Activated CD4-positive, alpha-beta memory T cell treated with anti-CD3 and anti-CD28 coated beads for 36 hours (primary cell): ENCODE measurements around the gene NRARP. TPM values are rescaled to one million over a fixed set of nuclear protein-coding genes. Genes with fewer than 3 reads are reported as not detected.

ENCODE experiments used
- CTCF ChIA-PET: fragments of 350-600 bp; sonication (Branson Sonifier 250); formaldehyde crosslinking; loops from one replicate; lab custom pipeline; 2021; ENCODE audit warnings: antibody characterized with exemption, inconsistent platforms; lab: Charles Lee
- POLR2A ChIA-PET: fragments of 350-600 bp; sonication (Branson Sonifier 250); formaldehyde crosslinking; loops from one replicate; lab custom pipeline; 2021; ENCODE audit warnings: antibody characterized with exemption; lab: Charles Lee
- DNase-seq: peaks from one replicate; pipeline ENCODE4 v3.0.0-alpha.2; 2020
- H3K27ac Mint-ChIP-seq: one replicate; pipeline ENCODE4 v1.8.0; 2021; ENCODE audit warnings: mixed read lengths
- H3K27me3 Mint-ChIP-seq: one replicate; pipeline ENCODE4 v1.8.0; 2021; ENCODE audit warnings: mixed read lengths
- H3K36me3 Mint-ChIP-seq: one replicate; pipeline ENCODE4 v1.8.0; 2021; ENCODE audit warnings: mixed read lengths
- H3K4me1 Mint-ChIP-seq: one replicate; pipeline ENCODE4 v1.8.0; 2021; ENCODE audit warnings: low read depth, mixed read lengths
- H3K4me3 Mint-ChIP-seq: one replicate; pipeline ENCODE4 v1.8.0; 2021; ENCODE audit warnings: mild to moderate bottlenecking, mixed read lengths
- H3K9me3 Mint-ChIP-seq: one replicate; pipeline ENCODE4 v1.8.0; 2021; ENCODE audit warnings: mixed read lengths
- intact Hi-C: fragments of 100-400 bp; cut with micrococcal nuclease; formaldehyde crosslinking; loops from one replicate; pipeline ENCODE4 v1.15.1; 2023
- total RNA-seq, 2 experiments: library from RNA; stranded (reverse); gene quantifications; one replicate each; pipeline ENCODE4 v1.2.3, GENCODE V29; 2021

Gene NRARP
- total RNA-seq, 2 experiments from 2014 or later: 0.82 to 1.1 TPM

DNA sequence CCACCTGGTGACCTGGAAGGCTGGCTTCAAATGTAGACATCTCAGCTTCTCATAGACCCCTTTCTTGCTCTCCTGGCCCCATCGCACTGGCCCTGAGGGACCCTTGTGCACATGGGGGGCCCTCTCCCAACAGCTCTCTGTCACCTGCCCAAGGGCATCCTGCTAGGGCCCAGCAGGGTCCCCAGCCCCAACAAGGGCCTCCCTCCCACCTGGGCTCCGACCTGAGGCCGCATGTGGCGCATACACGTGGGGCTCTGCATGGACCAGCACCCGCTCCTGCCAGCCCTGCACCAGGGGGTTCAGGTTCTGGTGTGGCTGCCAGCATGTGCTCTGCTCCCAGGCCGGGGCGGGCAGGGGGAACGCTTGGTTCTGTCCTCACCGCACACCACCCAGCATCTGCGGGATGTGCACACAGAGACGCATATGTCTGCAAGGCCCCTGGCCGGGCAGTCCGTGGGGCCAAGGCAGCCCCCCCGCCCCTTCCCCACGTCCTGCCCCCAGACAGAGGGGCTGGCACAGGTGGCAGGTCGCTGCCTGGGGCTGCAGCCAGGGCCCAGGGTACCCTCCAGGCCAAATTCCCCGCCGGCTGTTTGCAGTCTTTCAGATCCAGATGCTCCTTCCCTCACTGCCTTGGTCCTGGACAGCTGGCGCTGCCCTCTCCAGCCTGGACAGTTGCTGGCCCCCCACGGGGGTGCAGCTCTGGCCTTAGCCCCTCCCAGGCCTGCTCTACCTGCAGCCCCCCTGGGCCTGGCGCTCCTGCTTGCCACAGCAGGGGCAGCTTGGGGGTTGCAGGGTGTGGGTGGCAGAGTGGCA, 17.9 kb upstream of the NRARP start:
- no peak overlapping the region for H3K27ac Mint-ChIP-seq
- CTCF ChIA-PET: interaction anchor here (1.4 kb wide), 1 partner anchor 18 kb away, joined by 5 read pairs; the partner anchor contains the start of gene NRARP

DNA sequence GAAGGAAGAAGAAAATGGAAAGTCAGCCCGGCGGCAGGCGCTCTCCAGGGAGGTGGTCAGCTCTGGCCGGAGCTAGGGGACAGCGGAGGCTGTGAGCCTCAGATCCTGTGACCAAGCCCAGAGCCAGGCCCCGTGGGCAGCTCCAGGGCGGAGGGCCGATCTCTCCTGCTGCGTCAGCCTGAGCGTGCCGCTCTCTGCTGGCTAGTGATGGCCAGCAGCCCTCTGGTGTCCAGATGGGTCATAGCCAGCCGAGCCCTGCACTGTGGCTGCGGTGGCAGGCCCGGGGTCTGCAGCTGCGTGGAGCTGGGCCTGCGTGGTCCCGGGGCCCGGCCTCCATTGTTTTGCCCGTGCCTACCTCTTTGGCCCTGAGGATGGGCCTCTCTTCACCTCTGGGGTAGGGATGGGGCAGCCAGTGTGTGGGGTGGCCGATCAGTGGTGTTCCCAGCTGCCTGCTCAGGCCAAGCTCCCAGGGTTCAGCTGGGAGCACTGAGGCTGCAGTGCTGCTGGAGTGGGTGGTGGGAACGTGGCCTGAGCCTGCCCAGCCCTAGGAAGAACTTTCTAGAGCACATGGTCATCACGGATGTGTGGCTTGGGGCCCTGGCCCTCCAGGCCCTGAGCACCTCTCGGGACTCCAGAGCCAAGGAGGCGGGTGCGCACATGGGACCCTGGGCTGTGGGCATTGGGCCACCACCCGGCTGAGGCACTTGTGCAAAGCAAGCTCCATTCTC, 17.1 kb upstream of the NRARP start:
- no peak overlapping the region for H3K4me3 Mint-ChIP-seq
- POLR2A ChIA-PET: interaction anchor here (1.0 to 1.3 kb wide), 2 partner anchors 15 to 17 kb away, joined by 3 to 4 read pairs; partner anchors contain the start of gene NRARP
- intact Hi-C loops: no loop called here
- no peak overlapping the region for H3K27ac Mint-ChIP-seq
- no peaks in the 10 kb centered on the region for H3K36me3 Mint-ChIP-seq
- DNase-seq: no peak
- H3K27me3 Mint-ChIP-seq: peaks cover 7% of the 10 kb centered on the region
- H3K4me1 Mint-ChIP-seq: peaks cover 5% of the 10 kb centered on the region
- H3K9me3 Mint-ChIP-seq: no peaks in the 10 kb centered on the region
- CTCF ChIA-PET: interaction anchor here (1.7 kb wide), 1 partner anchor 17 kb away, joined by 5 read pairs; the partner anchor contains the start of gene NRARP

More for the DNA sequence above, 17.9 kb upstream of the NRARP start:
- peaks cover 5% of the 10 kb centered on the region for H3K4me1 Mint-ChIP-seq
- no peak for DNase-seq
- POLR2A ChIA-PET: interaction anchor here (1.0 to 1.3 kb wide), 2 partner anchors 16 to 18 kb away, joined by 3 to 4 read pairs; partner anchors contain the start of gene NRARP
- H3K4me3 Mint-ChIP-seq: no peak overlapping the region
- intact Hi-C loops: no loop called here
- peaks cover 11% of the 10 kb centered on the region for H3K27me3 Mint-ChIP-seq
- H3K36me3 Mint-ChIP-seq: no peaks in the 10 kb centered on the region
- no peaks in the 10 kb centered on the region for H3K9me3 Mint-ChIP-seq

GRCh38 chr9:137318602-137319001, 16.5 kb upstream of the NRARP start:
- no peak for DNase-seq
- peaks cover 8% of the 10 kb centered on the region for H3K27me3 Mint-ChIP-seq
- intact Hi-C loops: no loop called here
- CTCF ChIA-PET: interaction anchor here (1.7 kb wide), 1 partner anchor 16 kb away, joined by 5 read pairs; the partner anchor contains the start of gene NRARP
- H3K4me3 Mint-ChIP-seq: no peak overlapping the region
- H3K9me3 Mint-ChIP-seq: no peaks in the 10 kb centered on the region
- peaks cover 5% of the 10 kb centered on the region for H3K4me1 Mint-ChIP-seq
- H3K36me3 Mint-ChIP-seq: no peaks in the 10 kb centered on the region
- POLR2A ChIA-PET: interaction anchor here (1.0 kb wide), 1 partner anchor 16 kb away, joined by 4 read pairs; the partner anchor contains the start of gene NRARP
- H3K27ac Mint-ChIP-seq: no peak overlapping the region

GRCh38 chr9:137317718-137318511, 15.8 kb upstream of the NRARP start:
- no peak overlapping the region for H3K4me3 Mint-ChIP-seq
- H3K36me3 Mint-ChIP-seq: no peaks in the 10 kb centered on the region
- peaks cover 5% of the 10 kb centered on the region for H3K4me1 Mint-ChIP-seq
- no peak for DNase-seq
- intact Hi-C loops: no loop called here
- no peak overlapping the region for H3K27ac Mint-ChIP-seq
- CTCF ChIA-PET: interaction anchor here (1.7 kb wide), 1 partner anchor 16 kb away, joined by 5 read pairs; the partner anchor contains the start of gene NRARP
- H3K27me3 Mint-ChIP-seq: peaks cover 9% of the 10 kb centered on the region
- no peaks in the 10 kb centered on the region for H3K9me3 Mint-ChIP-seq
- POLR2A ChIA-PET: no interaction called here

GRCh38 chr9:137317021-137317717, 15.1 kb upstream of the NRARP start:
- intact Hi-C loops: no loop called here
- Mint-ChIP-seq H3K36me3 (no peaks in the 10 kb centered on the region), H3K4me3 (no peak overlapping the region), H3K27ac (no peak overlapping the region), H3K27me3 (peaks cover 8% of the 10 kb centered on the region), H3K9me3 (no peaks in the 10 kb centered on the region), H3K4me1 (peaks cover 5% of the 10 kb centered on the region)
- CTCF ChIA-PET: interaction anchor here (1.0 kb wide), 1 partner anchor 13 kb away, joined by 3 read pairs; no protein-coding TSS in a partner anchor
- POLR2A ChIA-PET: no interaction called here
- DNase-seq: no peak

GRCh38 chr9:137316012-137316981, 14.2 kb upstream of the NRARP start:
- intact Hi-C loops: no loop called here
- CTCF ChIA-PET: interaction anchor here (1.0 kb wide), 1 partner anchor 13 kb away, joined by 3 read pairs; no protein-coding TSS in a partner anchor
- DNase-seq: peak; percentile 15

DNA sequence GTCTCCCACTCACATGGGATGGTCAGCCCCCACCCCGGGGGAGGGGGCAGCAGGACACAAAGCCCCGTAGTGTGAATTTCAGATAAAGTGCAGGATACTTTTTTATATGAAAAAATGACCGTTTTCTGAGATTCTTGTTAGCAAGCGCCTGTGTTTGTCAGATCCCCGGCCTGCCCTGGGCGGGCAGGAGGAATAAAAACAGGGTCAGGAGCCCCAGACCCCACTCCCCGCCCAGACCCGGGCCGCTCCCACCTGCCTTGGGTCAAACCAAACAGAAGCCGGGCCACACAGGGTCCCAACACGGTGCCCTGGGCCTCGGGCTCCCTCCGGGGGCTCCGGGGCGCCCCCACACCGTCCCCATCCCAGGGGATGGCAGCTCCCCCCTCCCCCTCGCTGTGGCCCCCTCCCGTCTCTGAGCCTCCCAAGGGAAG, 13.5 kb upstream of the NRARP start:
- DNase-seq: no peak
- H3K4me3 Mint-ChIP-seq: no peak overlapping the region
- intact Hi-C loops: no loop called here
- peaks cover 5% of the 10 kb centered on the region for H3K27me3 Mint-ChIP-seq
- H3K4me1 Mint-ChIP-seq: peaks cover 3% of the 10 kb centered on the region
- ChIA-PET POLR2A (no interaction called here), CTCF (no interaction called here)
- H3K27ac Mint-ChIP-seq: no peak overlapping the region
- no peaks in the 10 kb centered on the region for H3K9me3 Mint-ChIP-seq
- no peaks in the 10 kb centered on the region for H3K36me3 Mint-ChIP-seq

More at GRCh38 chr9:137316012-137316981, 14.2 kb upstream of the NRARP start:
- H3K27ac Mint-ChIP-seq: no peak overlapping the region
- POLR2A ChIA-PET: no interaction called here
- H3K27me3 Mint-ChIP-seq: peaks cover 5% of the 10 kb centered on the region
- H3K4me1 Mint-ChIP-seq: peaks cover 5% of the 10 kb centered on the region
- H3K4me3 Mint-ChIP-seq: no peak overlapping the region
- H3K36me3 Mint-ChIP-seq: no peaks in the 10 kb centered on the region
- no peaks in the 10 kb centered on the region for H3K9me3 Mint-ChIP-seq

DNA sequence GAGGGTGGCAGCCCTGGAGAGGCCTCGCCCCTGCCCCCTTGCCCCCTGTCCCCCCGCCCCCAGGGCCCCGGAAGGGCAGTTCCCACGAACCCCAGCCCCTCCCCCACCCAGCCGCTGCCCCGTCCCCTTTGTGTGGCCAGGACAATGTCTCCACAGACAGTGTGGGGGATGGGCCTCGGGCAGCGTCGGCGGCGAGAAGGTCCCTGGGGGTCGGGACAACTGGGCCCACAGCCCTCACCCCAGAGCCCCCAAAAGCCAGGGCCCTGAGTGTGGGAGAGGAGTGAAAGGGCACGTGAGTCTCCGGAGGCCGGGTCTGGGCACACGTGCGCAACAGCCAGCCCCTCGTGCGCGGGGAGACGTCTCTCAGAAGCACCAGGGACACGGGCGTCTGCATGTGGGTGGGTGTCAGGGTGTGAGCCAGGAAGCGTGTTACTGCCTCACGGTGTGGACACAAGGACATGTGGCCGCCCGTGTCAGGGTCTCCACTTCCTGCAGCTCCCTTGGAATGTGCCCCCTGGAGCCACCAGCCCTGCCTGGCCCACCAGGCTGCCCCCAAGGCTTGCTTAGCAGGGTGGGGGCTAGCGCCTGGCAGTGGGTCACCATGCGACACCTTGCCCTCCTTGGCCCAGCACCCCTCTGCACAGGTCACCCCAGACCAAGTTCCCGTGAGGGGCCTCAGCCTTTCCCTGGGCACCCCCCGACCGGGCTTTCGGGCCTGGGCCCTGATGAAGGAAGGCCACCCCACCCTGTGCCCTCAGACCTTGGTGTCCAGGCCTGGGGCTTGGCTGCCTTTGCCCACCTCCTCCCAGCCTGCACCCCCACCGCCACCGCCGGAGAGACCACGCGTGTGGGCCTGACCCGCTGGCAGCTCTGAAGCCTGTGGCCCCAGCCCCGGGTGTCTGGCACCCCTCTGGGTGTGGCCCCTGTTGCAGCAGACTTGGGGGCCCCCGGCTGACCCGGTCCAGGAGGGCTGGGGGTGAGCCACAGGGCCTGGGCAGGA, 12.8 kb upstream of the NRARP start:
- Mint-ChIP-seq H3K4me3 (no peak overlapping the region), H3K27ac (no peak overlapping the region), H3K27me3 (peaks cover 5% of the 10 kb centered on the region), H3K4me1 (no peaks in the 10 kb centered on the region), H3K9me3 (no peaks in the 10 kb centered on the region), H3K36me3 (no peaks in the 10 kb centered on the region)
- ChIA-PET POLR2A (no interaction called here), CTCF (no interaction called here)
- no peak for DNase-seq
- intact Hi-C loops: no loop called here

DNA sequence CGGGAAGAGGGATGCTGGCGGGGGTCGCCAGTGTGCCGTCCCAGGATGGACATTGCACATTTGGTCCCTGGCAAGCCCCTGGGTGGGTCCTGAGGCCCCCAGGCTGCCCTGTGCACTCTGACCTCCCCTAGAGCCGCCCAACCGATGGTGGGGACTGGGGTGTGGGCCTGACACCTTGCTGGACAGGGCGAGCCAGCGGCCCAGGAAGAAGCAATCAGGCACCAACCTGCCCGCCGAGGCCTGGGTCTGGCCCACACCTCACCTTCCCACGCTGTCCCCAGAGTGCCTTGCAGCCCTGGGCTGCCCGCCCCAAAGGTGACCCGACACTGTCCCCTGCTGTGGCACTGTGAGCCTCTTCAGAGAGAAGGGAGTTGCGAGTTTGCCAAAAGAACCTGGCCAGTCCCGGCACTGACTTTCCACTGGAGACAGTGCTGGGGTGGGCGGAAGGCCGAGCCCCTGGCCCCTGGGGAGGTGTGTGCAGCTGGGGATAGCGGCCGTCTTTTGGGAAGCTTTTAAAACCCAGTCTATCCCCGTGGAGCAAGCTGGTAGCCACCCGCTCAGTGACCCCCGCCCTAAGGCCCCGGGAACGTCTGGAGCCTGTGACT, 12.0 kb upstream of the NRARP start:
- ChIA-PET POLR2A (no interaction called here), CTCF (no interaction called here)
- DNase-seq: no peak
- intact Hi-C loops: no loop called here
- H3K27me3 Mint-ChIP-seq: peaks cover 5% of the 10 kb centered on the region
- no peak overlapping the region for H3K27ac Mint-ChIP-seq
- no peaks in the 10 kb centered on the region for H3K4me1 Mint-ChIP-seq
- H3K4me3 Mint-ChIP-seq: no peak overlapping the region
- no peaks in the 10 kb centered on the region for H3K9me3 Mint-ChIP-seq
- no peaks in the 10 kb centered on the region for H3K36me3 Mint-ChIP-seq
